Measurements from ENCODE around the gene NKD2.

The NKD2 gene

GRCh38 chr5:987761-988160 is 20.8 kb upstream of the NKD2 start:
- Histone ChIP-seq H3K9ac (no peak overlapping the region), H2AFZ (no peak overlapping the region), H3K4me1 (no peaks in the 10 kb centered on the region), H3K36me3 (ENCODE audit: control insufficient read depth, insufficient read depth, low read length) (no peaks in the 10 kb centered on the region), H3K27ac (no peak overlapping the region), H3K27me3 (ENCODE audit: control insufficient read depth, insufficient read depth, low read length) (no peaks in the 10 kb centered on the region), H3K4me2 (ENCODE audit: low read length) (no peak overlapping the region), H3K79me2 (no peaks in the 10 kb centered on the region), H3K9me3 (ENCODE audit: control insufficient read depth, low read length) (no peaks in the 10 kb centered on the region), H3K4me3 (ENCODE audit: low read depth, low read length) (no peak overlapping the region)
- TF ChIP-seq CTCF (IDR thresholded peaks at IDR 0.05): no peak

GRCh38 chr5:988322-988721 is 20.3 kb upstream of the NKD2 start:
- H2AFZ ChIP-seq: no peak overlapping the region
- H3K4me3 ChIP-seq (ENCODE audit: low read depth, low read length): no peak overlapping the region
- TF ChIP-seq CTCF (IDR thresholded peaks at IDR 0.05): no peak
- no peak overlapping the region for H3K27ac ChIP-seq
- H3K79me2 ChIP-seq: no peaks in the 10 kb centered on the region
- no peak overlapping the region for H3K9ac ChIP-seq
- no peaks in the 10 kb centered on the region for H3K27me3 ChIP-seq (ENCODE audit: control insufficient read depth, insufficient read depth, low read length)
- no peaks in the 10 kb centered on the region for H3K9me3 ChIP-seq (ENCODE audit: control insufficient read depth, low read length)
- H3K4me2 ChIP-seq (ENCODE audit: low read length): no peak overlapping the region
- no peaks in the 10 kb centered on the region for H3K36me3 ChIP-seq (ENCODE audit: control insufficient read depth, insufficient read depth, low read length)
- no peaks in the 10 kb centered on the region for H3K4me1 ChIP-seq

- Histone ChIP-seq H3K9ac (no peak overlapping the region), H3K36me3 (ENCODE audit: control insufficient read depth, insufficient read depth, low read length) (no peaks in the 10 kb centered on the region), H3K27me3 (ENCODE audit: control insufficient read depth, insufficient read depth, low read length) (no peaks in the 10 kb centered on the region), H3K9me3 (ENCODE audit: control insufficient read depth, low read length) (no peaks in the 10 kb centered on the region), H2AFZ (no peak overlapping the region), H3K27ac (peak overlapping the region; percentile 9), H3K4me3 (ENCODE audit: low read depth, low read length) (no peak overlapping the region), H3K4me1 (no peaks in the 10 kb centered on the region), H3K4me2 (ENCODE audit: low read length) (no peak overlapping the region), H3K79me2 (no peaks in the 10 kb centered on the region)
- peak; percentile 26 for TF ChIP-seq CTCF (IDR thresholded peaks at IDR 0.05)
These were observed 18.6 kb upstream of the NKD2 start for GRCh38 chr5:989961-990530.

GRCh38 chr5:991472-992267 is 16.9 kb upstream of the NKD2 start:
- Histone ChIP-seq H3K79me2 (no peaks in the 10 kb centered on the region), H2AFZ (no peak overlapping the region), H3K4me1 (no peaks in the 10 kb centered on the region), H3K9me3 (ENCODE audit: control insufficient read depth, low read length) (no peaks in the 10 kb centered on the region), H3K9ac (no peak overlapping the region), H3K27me3 (ENCODE audit: control insufficient read depth, insufficient read depth, low read length) (no peaks in the 10 kb centered on the region), H3K4me2 (ENCODE audit: low read length) (no peak overlapping the region), H3K36me3 (ENCODE audit: control insufficient read depth, insufficient read depth, low read length) (no peaks in the 10 kb centered on the region), H3K4me3 (ENCODE audit: low read depth, low read length) (no peak overlapping the region), H3K27ac (no peak overlapping the region)
- no peak for TF ChIP-seq CTCF (IDR thresholded peaks at IDR 0.05)

- Histone ChIP-seq H3K79me2 (no peaks in the 10 kb centered on the region), H3K9ac (no peak overlapping the region), H3K4me3 (ENCODE audit: low read depth, low read length) (no peak overlapping the region), H3K9me3 (ENCODE audit: control insufficient read depth, low read length) (no peaks in the 10 kb centered on the region), H2AFZ (no peak overlapping the region), H3K27me3 (ENCODE audit: control insufficient read depth, insufficient read depth, low read length) (no peaks in the 10 kb centered on the region), H3K36me3 (ENCODE audit: control insufficient read depth, insufficient read depth, low read length) (no peaks in the 10 kb centered on the region), H3K4me1 (peaks cover 3% of the 10 kb centered on the region), H3K27ac (no peak overlapping the region), H3K4me2 (ENCODE audit: low read length) (no peak overlapping the region)
- no peak for TF ChIP-seq CTCF (IDR thresholded peaks at IDR 0.05)
These were observed 14.4 kb upstream of the NKD2 start for GRCh38 chr5:994272-994607.

Measured in parathyroid adenoma (tissue), 2 donors.